Keratinocyte (primary cell): Measurements from ENCODE around the gene ALK. TPM values are rescaled to one million over a fixed set of nuclear protein-coding genes. Genes with fewer than 3 reads are reported as not detected.

ENCODE experiments used
- DNase-seq: peaks from one replicate; pipeline ENCODE4 v3.0.0-alpha.2; 2011; ENCODE audit warnings: low read depth, missing footprints, low spot score
- FAIRE-seq: peaks from 2 replicates; lab custom pipeline; 2011; peaks lifted over from hg19 to GRCh38; lab: Jason Lieb, UNC
- H2AFZ ChIP-seq: 2 replicates; pipeline ENCODE4 v1.6.0; 2012; ENCODE audit warnings: low read length, control low read depth, inconsistent platforms; ENCODE audit not compliant: control insufficient read depth
- H3K27ac ChIP-seq: 2 replicates; pipeline ENCODE4 v1.5.1; 2011; ENCODE audit warnings: low read length; ENCODE audit not compliant: control insufficient read depth, insufficient read depth
- H3K27me3 ChIP-seq: 3 replicates; pipeline ENCODE4 v1.6.0; 2011; ENCODE audit warnings: low read length; ENCODE audit not compliant: control insufficient read depth, insufficient read depth; ENCODE audit errors: extremely low read depth
- H3K36me3 ChIP-seq, 2 experiments: 2 replicates in 1 of 2; 3 replicates in 1 of 2; pipeline ENCODE4 v1.5.1; 2011; ENCODE audit warnings: low read length in 2 of 2, mild to moderate bottlenecking in 1 of 2; ENCODE audit not compliant: control insufficient read depth in 2 of 2, insufficient read depth in 2 of 2; ENCODE audit errors: extremely low read depth in 1 of 2
- H3K4me1 ChIP-seq: 3 replicates; pipeline ENCODE4 v1.5.1; 2011; ENCODE audit warnings: low read length; ENCODE audit not compliant: control insufficient read depth, insufficient read depth; ENCODE audit errors: extremely low read depth
- H3K4me2 ChIP-seq: 3 replicates; pipeline ENCODE4 v1.6.0; 2011; ENCODE audit warnings: low read depth, low read length; ENCODE audit not compliant: control insufficient read depth, insufficient read depth; ENCODE audit errors: extremely low read depth
- H3K4me3 ChIP-seq, 3 experiments: fragments of 200-600 bp in 1 of 3; sonication (generic) in 1 of 3; 2 replicates in 2 of 3; 3 replicates in 1 of 3; pipeline ENCODE4 v1.5.1; 2011 to 2016; ENCODE audit warnings: low read length in 3 of 3, mild to moderate bottlenecking in 3 of 3, control low read depth in 2 of 3, inconsistent platforms in 1 of 3, low read depth in 1 of 3, mixed read lengths in 1 of 3, mixed run types in 1 of 3, moderate library complexity in 1 of 3; ENCODE audit not compliant: control insufficient read depth in 2 of 3, insufficient read depth in 2 of 3; ENCODE audit errors: extremely low read depth in 1 of 3
- H3K79me2 ChIP-seq: 2 replicates; pipeline ENCODE4 v1.6.0; 2012; ENCODE audit warnings: low read length; ENCODE audit not compliant: control insufficient read depth, insufficient read depth
- H3K9ac ChIP-seq: 3 replicates; pipeline ENCODE4 v1.6.0; 2011; ENCODE audit warnings: low read length; ENCODE audit not compliant: control insufficient read depth, insufficient read depth; ENCODE audit errors: extremely low read depth
- H3K9me1 ChIP-seq: 3 replicates; pipeline ENCODE4 v1.6.0; 2011; ENCODE audit warnings: low read length; ENCODE audit not compliant: control insufficient read depth, insufficient read depth; ENCODE audit errors: extremely low read depth
- H3K9me3 ChIP-seq: 2 replicates; pipeline ENCODE4 v1.5.1; 2012; ENCODE audit warnings: low read depth, low read length; ENCODE audit not compliant: control insufficient read depth
- H4K20me1 ChIP-seq: 3 replicates; pipeline ENCODE4 v1.6.0; 2011; ENCODE audit warnings: low read length; ENCODE audit not compliant: control insufficient read depth, insufficient read depth; ENCODE audit errors: extremely low read depth
- EZH2 ChIP-seq: IDR thresholded peaks from one replicate; pipeline ENCODE4 v1.6.1; 2012; ENCODE audit warnings: inconsistent platforms, mild to moderate bottlenecking, low read length, moderate library complexity
- dilution Hi-C: fragments of 300-500 bp; cut with MboI; formaldehyde crosslinking; loops from one replicate; pipeline ENCODE4 v1.7.0; 2020; ENCODE audit warnings: low sequenced_read_pairs; ENCODE audit not compliant: extremely low pct_ligation_motif_present
- polyA plus RNA-seq, 5 experiments: library from polyadenylated mRNA; depleted of rRNA in 3 of 5; stranded (reverse) in 3 of 5; stranded (forward) in 1 of 5; unstranded in 1 of 5; fragments of >200 nt; gene quantifications; 1 replicate in 1 of 5; 2 replicates in 3 of 5; 3 replicates in 1 of 5; pipeline versions ENCODE4 v1.2.1 to v1.2.3, GENCODE V29; 2011 to 2012; ENCODE audit warnings: missing spikeins in 2 of 5, low read depth in 1 of 5, low replicate concordance in 1 of 5
- TF ChIP-seq, protein P1 (sequence below), 3 experiments: IDR thresholded peaks in 1 of 3; conservative IDR thresholded peaks in 1 of 3; optimal IDR thresholded peaks in 1 of 3; 2 replicates in 2 of 3; 3 replicates in 1 of 3; pipeline versions ENCODE3 to v1.5.1; 2011; ENCODE audit warnings: low read length in 3 of 3, mild to moderate bottlenecking in 3 of 3, moderate library complexity in 2 of 3, control low read depth in 1 of 3, inconsistent platforms in 1 of 3; ENCODE audit not compliant: insufficient read depth in 2 of 3; ENCODE audit errors: extremely low read depth in 1 of 3

The ALK gene
- polyA plus RNA-seq, 1 donor (not counting 4 experiments of a cell fraction or from before 2014, with no cell fraction given): not detected

DNA sequence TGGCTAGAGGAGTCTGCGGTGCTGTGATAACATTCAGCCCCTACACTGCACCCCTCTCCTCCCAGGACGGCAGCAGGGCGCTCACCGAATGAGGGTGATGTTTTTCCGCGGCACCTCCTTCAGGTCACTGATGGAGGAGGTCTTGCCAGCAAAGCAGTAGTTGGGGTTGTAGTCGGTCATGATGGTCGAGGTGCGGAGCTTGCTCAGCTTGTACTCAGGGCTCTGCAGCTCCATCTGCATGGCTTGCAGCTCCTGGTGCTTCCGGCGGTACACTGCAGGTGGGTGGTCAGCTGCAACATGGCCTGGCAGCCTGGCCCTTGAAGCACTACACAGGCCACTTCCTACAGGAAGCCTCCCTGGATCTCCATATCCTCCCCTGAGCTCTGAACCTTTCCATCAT lies 698.1 kb downstream of the ALK start:
- peaks cover 31% of the 10 kb centered on the region for H3K27me3 ChIP-seq
- no peaks in the 10 kb centered on the region for H3K36me3 ChIP-seq
- H3K27ac ChIP-seq: no peak overlapping the region
- no peak for FAIRE-seq
- H4K20me1 ChIP-seq: peaks cover 1% of the 10 kb centered on the region
- H3K9me1 ChIP-seq: no peaks in the 10 kb centered on the region
- H3K4me1 ChIP-seq: peaks cover 13% of the 10 kb centered on the region
- dilution Hi-C loops: no loop called here
- no peak for TF ChIP-seq EZH2
- TF ChIP-seq, protein P1, sequence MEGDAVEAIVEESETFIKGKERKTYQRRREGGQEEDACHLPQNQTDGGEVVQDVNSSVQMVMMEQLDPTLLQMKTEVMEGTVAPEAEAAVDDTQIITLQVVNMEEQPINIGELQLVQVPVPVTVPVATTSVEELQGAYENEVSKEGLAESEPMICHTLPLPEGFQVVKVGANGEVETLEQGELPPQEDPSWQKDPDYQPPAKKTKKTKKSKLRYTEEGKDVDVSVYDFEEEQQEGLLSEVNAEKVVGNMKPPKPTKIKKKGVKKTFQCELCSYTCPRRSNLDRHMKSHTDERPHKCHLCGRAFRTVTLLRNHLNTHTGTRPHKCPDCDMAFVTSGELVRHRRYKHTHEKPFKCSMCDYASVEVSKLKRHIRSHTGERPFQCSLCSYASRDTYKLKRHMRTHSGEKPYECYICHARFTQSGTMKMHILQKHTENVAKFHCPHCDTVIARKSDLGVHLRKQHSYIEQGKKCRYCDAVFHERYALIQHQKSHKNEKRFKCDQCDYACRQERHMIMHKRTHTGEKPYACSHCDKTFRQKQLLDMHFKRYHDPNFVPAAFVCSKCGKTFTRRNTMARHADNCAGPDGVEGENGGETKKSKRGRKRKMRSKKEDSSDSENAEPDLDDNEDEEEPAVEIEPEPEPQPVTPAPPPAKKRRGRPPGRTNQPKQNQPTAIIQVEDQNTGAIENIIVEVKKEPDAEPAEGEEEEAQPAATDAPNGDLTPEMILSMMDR (optimal IDR thresholded peaks at IDR 0.05 in 1 of 3, IDR thresholded peaks at IDR 0.05 in 1 of 3, conservative IDR thresholded peaks at IDR 0.05 in 1 of 3; ENCODE audit: extremely low read depth in 1 of 3, insufficient read depth in 2 of 3, low read length in 3 of 3): no peak
- H2AFZ ChIP-seq: no peak overlapping the region
- no peaks in the 10 kb centered on the region for H3K79me2 ChIP-seq
- no peak overlapping the region for H3K4me3 ChIP-seq
- no peak overlapping the region for H3K9ac ChIP-seq
- no peak for DNase-seq
- no peak overlapping the region for H3K4me2 ChIP-seq
- H3K9me3 ChIP-seq: no peaks in the 10 kb centered on the region

DNA sequence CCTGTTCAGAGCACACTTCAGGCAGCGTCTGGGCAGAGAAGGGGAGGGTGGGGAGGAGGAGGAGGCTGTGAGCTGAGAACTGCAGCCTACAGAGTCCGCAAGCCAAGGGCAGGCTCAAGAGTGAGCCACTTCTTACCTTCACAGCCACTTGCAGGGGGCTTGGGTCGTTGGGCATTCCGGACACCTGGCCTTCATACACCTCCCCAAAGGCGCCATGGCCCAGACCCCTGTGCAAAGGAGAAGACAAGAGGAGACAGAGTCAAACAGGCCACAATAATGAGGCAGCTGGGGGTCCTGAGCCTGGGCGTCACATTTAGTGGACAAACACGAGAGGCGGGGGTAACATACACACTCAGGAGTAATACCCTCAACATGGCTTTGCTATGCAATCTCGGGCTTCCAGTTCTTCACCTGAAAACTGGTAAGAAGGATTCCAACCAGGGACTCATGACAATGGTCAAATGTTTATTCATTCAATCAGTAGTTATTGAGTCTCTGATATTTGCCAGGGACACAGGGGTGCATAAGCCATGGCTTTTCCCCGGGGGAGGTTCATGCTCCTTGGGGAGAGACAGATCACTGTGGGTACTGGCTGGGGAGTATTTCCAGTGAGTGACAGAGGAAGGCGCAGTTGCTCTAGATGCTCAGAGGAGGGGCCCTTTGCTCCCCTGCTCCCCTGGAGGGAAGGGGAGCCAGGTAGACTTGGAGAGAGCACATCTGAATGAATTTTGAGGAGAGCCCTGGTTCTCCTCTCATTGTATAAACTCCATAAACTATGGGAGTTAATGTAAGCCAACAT lies 698.8 kb downstream of the ALK start:
- dilution Hi-C loops: no loop called here

More for the DNA sequence above, 698.8 kb downstream of the ALK start:
- no peaks in the 10 kb centered on the region for H3K9me1 ChIP-seq
- H3K4me3 ChIP-seq: no peak overlapping the region
- no peak overlapping the region for H3K27ac ChIP-seq
- FAIRE-seq: no peak
- H3K79me2 ChIP-seq: no peaks in the 10 kb centered on the region
- H2AFZ ChIP-seq: no peak overlapping the region
- H4K20me1 ChIP-seq: no peaks in the 10 kb centered on the region
- DNase-seq: no peak
- no peaks in the 10 kb centered on the region for H3K36me3 ChIP-seq
- H3K4me2 ChIP-seq: no peak overlapping the region
- TF ChIP-seq, protein P1 (optimal IDR thresholded peaks at IDR 0.05 in 1 of 3, IDR thresholded peaks at IDR 0.05 in 1 of 3, conservative IDR thresholded peaks at IDR 0.05 in 1 of 3; ENCODE audit: extremely low read depth in 1 of 3, insufficient read depth in 2 of 3, low read length in 3 of 3): no peak
- TF ChIP-seq EZH2: no peak
- peaks cover 11% of the 10 kb centered on the region for H3K4me1 ChIP-seq
- peaks cover 24% of the 10 kb centered on the region for H3K27me3 ChIP-seq
- H3K9me3 ChIP-seq: no peaks in the 10 kb centered on the region
- H3K9ac ChIP-seq: no peak overlapping the region
